ENCODE measurements around the gene DDX23.
"Not testable (repeated sequence)": the region's sequence is repeated elsewhere in the genome, so short reads cannot be mapped to it uniquely, and the experiment has no call there.

Gene DDX23

GRCh38 chr12:48861111-48861510 is 9.1 kb upstream of the DDX23 start:
- no peak for DNase-seq

GRCh38 chr12:48860236-48860635 is 8.3 kb upstream of the DDX23 start:
- not testable (repeated sequence) for DNase-seq

GRCh38 chr12:48859607-48860006 is 7.6 kb upstream of the DDX23 start:
- no peak for DNase-seq

- DNase-seq, result no peak
Measured at GRCh38 chr12:48858043-48858442, 6.1 kb upstream of the DDX23 start.

- no peak for DNase-seq
Measured at GRCh38 chr12:48857278-48857994, 5.5 kb upstream of the DDX23 start.

GRCh38 chr12:48856379-48856778 is 4.4 kb upstream of the DDX23 start:
- DNase-seq, result no peak

GRCh38 chr12:48854932-48855331 is 3.0 kb upstream of the DDX23 start:
- DNase-seq, result not testable (repeated sequence)

- no peak for DNase-seq
Measured at GRCh38 chr12:48854488-48854887, 2.5 kb upstream of the DDX23 start.

- peak; percentile 74 to 81 for DNase-seq
Measured at GRCh38 chr12:48852734-48853688, 1.0 kb upstream of the DDX23 start.

GRCh38 chr12:48842021-48842420 is 9.9 kb downstream of the DDX23 start:
- not testable (repeated sequence) for DNase-seq

GRCh38 chr12:48838048-48838447 is 13.9 kb downstream of the DDX23 start:
- DNase-seq, result no peak

GRCh38 chr12:48832321-48833060 is 19.5 kb downstream of the DDX23 start:
- DNase-seq, result no peak

GRCh38 chr12:48831257-48831656 is 20.7 kb downstream of the DDX23 start:
- DNase-seq, result no peak

GRCh38 chr12:48828841-48829575 is 23.0 kb downstream of the DDX23 start:
- no peak for DNase-seq

GRCh38 chr12:48828293-48828692 is 23.7 kb downstream of the DDX23 start:
- no peak for DNase-seq

- no peak for DNase-seq
Measured at GRCh38 chr12:48827513-48828096, 24.4 kb downstream of the DDX23 start.

GRCh38 chr12:48827026-48827425 is 24.9 kb downstream of the DDX23 start:
- DNase-seq, result no peak

- DNase-seq, result no peak
Measured at GRCh38 chr12:48826209-48826855, 25.6 kb downstream of the DDX23 start.

- DNase-seq, result no peak
Measured at GRCh38 chr12:48824905-48825304, 27.1 kb downstream of the DDX23 start.

GRCh38 chr12:48824112-48824511 is 27.9 kb downstream of the DDX23 start:
- DNase-seq, result no peak

- no peak for DNase-seq
Measured at GRCh38 chr12:48823281-48823680, 28.7 kb downstream of the DDX23 start.

- no peak for DNase-seq
Measured at GRCh38 chr12:48822711-48823110, 29.3 kb downstream of the DDX23 start.
